GM19372 (cell line): ENCODE measurements around the gene PRDM12.

Source experiments
- ATAC-seq: cut with Tn5 transposase; IDR thresholded peaks from one replicate; pipeline ENCODE4 v1.9.1; 2021; ENCODE audit warnings: mild to moderate bottlenecking, low read depth, moderate library complexity; ENCODE audit not compliant: unreplicated experiment

Gene PRDM12

GRCh38 chr9:130664251-130665028, at the start of gene PRDM12:
Gene PRDM12, plus strand, starts transcription at chr9:130664594. Its CDS starts 60 bp downstream, at chr9:130664654.
- no peak for ATAC-seq

GRCh38 chr9:130616451-130616850, 47.9 kb upstream of the PRDM12 start:
- ATAC-seq, result no peak

GRCh38 chr9:130623466-130623865, 40.9 kb upstream of the PRDM12 start:
- no peak for ATAC-seq

GRCh38 chr9:130624154-130624553, 40.2 kb upstream of the PRDM12 start:
- no peak for ATAC-seq

- no peak for ATAC-seq
Observed at GRCh38 chr9:130626249-130626996, 38.0 kb upstream of the PRDM12 start.

- ATAC-seq, result no peak
Observed at GRCh38 chr9:130627051-130627450, 37.3 kb upstream of the PRDM12 start.

GRCh38 chr9:130627896-130628792, 36.2 kb upstream of the PRDM12 start:
- no peak for ATAC-seq

GRCh38 chr9:130629443-130630070, 34.8 kb upstream of the PRDM12 start:
- no peak for ATAC-seq

- ATAC-seq, result no peak
Observed at GRCh38 chr9:130630071-130630450, 34.3 kb upstream of the PRDM12 start.

- ATAC-seq, result no peak
Observed at GRCh38 chr9:130630506-130631330, 33.7 kb upstream of the PRDM12 start.

GRCh38 chr9:130631331-130632080, 32.9 kb upstream of the PRDM12 start:
- no peak for ATAC-seq

GRCh38 chr9:130632081-130632710, 32.2 kb upstream of the PRDM12 start:
- no peak for ATAC-seq

GRCh38 chr9:130632841-130633240, 31.6 kb upstream of the PRDM12 start:
- no peak for ATAC-seq

- no peak for ATAC-seq
Observed at GRCh38 chr9:130633336-130634190, 30.8 kb upstream of the PRDM12 start.

GRCh38 chr9:130634191-130634768, 30.1 kb upstream of the PRDM12 start:
- ATAC-seq, result no peak

- ATAC-seq, result no peak
Observed at GRCh38 chr9:130634801-130635200, 29.6 kb upstream of the PRDM12 start.

- no peak for ATAC-seq
Observed at GRCh38 chr9:130635306-130635705, 29.1 kb upstream of the PRDM12 start.
